ENCODE results near the gene TRAIP. TPM values are rescaled to one million over a fixed set of nuclear protein-coding genes. Genes with fewer than 3 reads are reported as not detected.
"Not testable (repeated sequence)": the region's sequence is repeated elsewhere in the genome, so short reads cannot be mapped to it uniquely, and the experiment has no call there.

Gene TRAIP
- total RNA-seq, 2 donors from 2014 or later, result 14.0 to 44.0 TPM

GRCh38 chr3:49786357-49787181 lies 69.8 kb downstream of the TRAIP start, which contains the start of gene IP6K1:
TSS of gene IP6K1 (minus strand) at chr3:49786542. CDS start at chr3:49748040, 38,502 bp downstream.
- peak within 1 kb of the TSS; percentile 95 for H3K4me3 Mint-ChIP-seq
- peaks cover 5 to 7% of the 10 kb centered on the region in 2 donors for H3K27me3 Mint-ChIP-seq
- H3K9me3 Mint-ChIP-seq, result no peaks in the 10 kb centered on the region
- peaks cover 19 to 25% of the 10 kb centered on the region in 2 donors for H3K4me1 Mint-ChIP-seq (ENCODE audit: low read depth in 2 of 2)
- DNase-seq (ENCODE audit: low spot score) (peak; percentile 100), ATAC-seq (peak; percentile 100)
- H3K36me3 Mint-ChIP-seq, result no peaks in the 10 kb centered on the region
- peak within 1 kb of the TSS; percentile 83 to 95 for H3K27ac Mint-ChIP-seq

GRCh38 chr3:49785565-49786356 lies 70.6 kb downstream of the TRAIP start:
- no peaks in the 10 kb centered on the region for H3K36me3 Mint-ChIP-seq
- no peak for DNase-seq (ENCODE audit: low spot score)

GRCh38 chr3:49782277-49782676 lies 74.1 kb downstream of the TRAIP start:
- not testable (repeated sequence) for ATAC-seq; DNase-seq (ENCODE audit: low spot score); H3K27ac Mint-ChIP-seq; H3K27me3 Mint-ChIP-seq; H3K4me3 Mint-ChIP-seq; H3K36me3 Mint-ChIP-seq; H3K9me3 Mint-ChIP-seq
- peaks cover 33 to 34% of the 10 kb centered on the region in 2 donors for H3K4me1 Mint-ChIP-seq (ENCODE audit: low read depth in 2 of 2)

More at GRCh38 chr3:49785565-49786356, 70.6 kb downstream of the TRAIP start:
- peaks cover 23 to 30% of the 10 kb centered on the region in 2 donors for H3K4me1 Mint-ChIP-seq (ENCODE audit: low read depth in 2 of 2)
- H3K27ac Mint-ChIP-seq, result peak overlapping the region; percentile 71 to 93
- peaks cover 5 to 7% of the 10 kb centered on the region in 2 donors for H3K27me3 Mint-ChIP-seq
- H3K9me3 Mint-ChIP-seq, result no peaks in the 10 kb centered on the region
- peak overlapping the region; percentile 95 for H3K4me3 Mint-ChIP-seq
- ATAC-seq, result peak; percentile 67 to 70

GRCh38 chr3:49781415-49782199 lies 74.8 kb downstream of the TRAIP start:
- Mint-ChIP-seq H3K27me3 (no peaks in the 10 kb centered on the region), H3K27ac (no peak overlapping the region), H3K36me3 (no peaks in the 10 kb centered on the region)

DNA sequence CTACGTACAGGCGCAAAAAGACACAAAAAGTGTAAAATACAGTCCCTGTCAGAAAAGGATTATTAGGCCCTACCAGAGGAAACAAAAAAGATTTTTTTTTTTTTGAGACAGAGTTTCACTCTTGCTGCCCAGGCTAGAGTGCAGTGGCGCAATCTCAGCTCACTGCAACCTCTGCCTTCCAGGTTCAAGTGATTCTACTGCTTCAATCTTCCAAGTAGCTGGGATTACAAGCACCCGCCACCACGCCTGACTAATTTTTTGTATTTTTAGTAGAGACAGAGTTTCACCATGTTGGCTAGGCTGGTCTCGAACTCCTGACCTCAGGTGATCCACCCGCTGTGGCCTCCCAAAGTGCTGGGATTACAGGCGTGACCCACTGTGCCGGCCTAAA lies 75.4 kb downstream of the TRAIP start:
- not testable (repeated sequence) for DNase-seq (ENCODE audit: low spot score); H3K4me3 Mint-ChIP-seq; H3K27me3 Mint-ChIP-seq; ATAC-seq; H3K9me3 Mint-ChIP-seq; H3K36me3 Mint-ChIP-seq
- peaks cover 26 to 27% of the 10 kb centered on the region in 2 donors for H3K4me1 Mint-ChIP-seq (ENCODE audit: low read depth in 2 of 2)
- H3K27ac Mint-ChIP-seq, result peak overlapping the region in 1 of 2 donors; percentile 27

More at GRCh38 chr3:49781415-49782199, 74.8 kb downstream of the TRAIP start:
- no peak for DNase-seq (ENCODE audit: low spot score)
- Mint-ChIP-seq H3K9me3 (no peaks in the 10 kb centered on the region), H3K4me1 (ENCODE audit: low read depth in 2 of 2) (peaks cover 27 to 28% of the 10 kb centered on the region in 2 donors), H3K4me3 (no peak overlapping the region)
- ATAC-seq, result no peak

DNA sequence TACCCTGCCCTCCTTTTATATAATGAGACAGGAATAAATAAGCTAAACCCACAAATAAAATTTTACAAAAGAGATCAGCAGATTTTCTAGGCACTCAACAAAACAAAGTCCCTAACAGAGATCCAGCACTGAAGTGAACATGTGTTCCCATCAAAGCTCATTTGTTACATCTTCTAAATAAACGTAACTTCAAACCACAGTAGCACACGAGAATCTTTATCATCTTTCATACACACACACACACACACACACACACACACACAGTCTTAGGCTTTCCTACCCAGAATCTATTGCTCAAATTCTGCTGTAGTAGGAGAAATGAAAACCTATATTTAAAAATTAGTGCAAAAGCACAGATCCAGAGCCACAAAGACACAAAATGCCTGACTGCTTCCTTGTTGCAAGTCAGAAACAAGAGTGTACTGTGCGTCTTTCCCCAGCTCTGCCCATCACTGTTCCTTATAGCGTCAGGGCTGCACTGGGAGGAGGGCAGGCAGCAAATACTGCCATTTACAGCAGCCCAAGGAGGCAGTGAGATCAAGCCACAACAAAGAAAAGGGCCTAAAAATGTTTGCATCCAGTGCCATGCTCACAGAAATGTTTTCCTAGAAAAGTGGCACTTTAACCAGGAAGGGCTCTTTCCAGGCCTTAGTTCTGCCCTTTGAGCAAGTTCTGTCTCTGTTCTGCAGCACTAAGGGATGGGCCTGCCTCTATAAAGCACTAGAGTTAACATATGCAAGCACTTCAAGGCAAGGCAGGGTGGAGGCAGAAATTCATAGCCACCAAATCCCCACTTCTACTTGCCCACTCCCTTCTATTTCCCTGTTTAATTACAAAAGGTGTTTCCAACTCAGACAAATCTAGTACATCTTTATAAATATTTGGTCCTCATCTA lies 76.0 kb downstream of the TRAIP start:
- no peaks in the 10 kb centered on the region for H3K27me3 Mint-ChIP-seq
- H3K36me3 Mint-ChIP-seq, result no peaks in the 10 kb centered on the region
- DNase-seq (ENCODE audit: low spot score), result no peak
- peak overlapping the region in 1 of 2 donors; percentile 27 for H3K27ac Mint-ChIP-seq
- H3K4me1 Mint-ChIP-seq (ENCODE audit: low read depth in 2 of 2), result peaks cover 23% of the 10 kb centered on the region in 2 donors
- H3K9me3 Mint-ChIP-seq, result no peaks in the 10 kb centered on the region
- ATAC-seq, result no peak
- no peak overlapping the region for H3K4me3 Mint-ChIP-seq

- H3K27ac Mint-ChIP-seq, result peak overlapping the region in 1 of 2 donors; percentile 15
- H3K27me3 Mint-ChIP-seq, result no peaks in the 10 kb centered on the region
- H3K4me1 Mint-ChIP-seq (ENCODE audit: low read depth in 2 of 2), result peaks cover 17 to 23% of the 10 kb centered on the region in 2 donors
- no peaks in the 10 kb centered on the region for H3K9me3 Mint-ChIP-seq
- ATAC-seq, result no peak
- no peak overlapping the region for H3K4me3 Mint-ChIP-seq
- no peak for DNase-seq (ENCODE audit: low spot score)
- H3K36me3 Mint-ChIP-seq, result no peaks in the 10 kb centered on the region
These were observed 76.8 kb downstream of the TRAIP start for GRCh38 chr3:49779358-49780079.

Other genes with a start within 250 kb of the TRAIP start
- 100 to 1,000 TPM; 134 to 235 TPM for gene APEH, start 182.2 kb downstream of the TRAIP start, total RNA-seq
- 1 to 10 TPM; 4.2 to 6.8 TPM for gene MST1, start 167.1 kb downstream of the TRAIP start, total RNA-seq
- 10 to 100 TPM; 45.6 to 67.9 TPM for gene RNF123, start 167.0 kb downstream of the TRAIP start, total RNA-seq
- gene AMIGO3, start 136.9 kb downstream of the TRAIP start, total RNA-seq, result 1 to 10 TPM; 1.0 to 2.0 TPM
- gene GMPPB, start 132.6 kb downstream of the TRAIP start, total RNA-seq, result 100 to 1,000 TPM in 1 of 2 donors, 10 to 100 TPM in 1; 83.5 to 110 TPM
- 10 to 100 TPM; 53.4 to 56.7 TPM for gene IP6K1, start 70.0 kb downstream of the TRAIP start, total RNA-seq
- gene CDHR4, start 56.7 kb downstream of the TRAIP start, total RNA-seq, result not detected
- under 1 TPM in 1 of 2 donors, not detected in 1; 0.64 TPM for gene INKA1, start 53.3 kb downstream of the TRAIP start, total RNA-seq
- gene UBA7, start 42.6 kb downstream of the TRAIP start, total RNA-seq, result 100 to 1,000 TPM in 1 of 2 donors, 10 to 100 TPM in 1; 89.5 to 105 TPM
- not detected for gene CAMKV, start 13.3 kb upstream of the TRAIP start, total RNA-seq
- gene MST1R, start 47.3 kb upstream of the TRAIP start, total RNA-seq, result 1 to 10 TPM in 1 of 2 donors, under 1 TPM in 1; 0.50 to 2.6 TPM
- 10 to 100 TPM; 11.3 to 18.7 TPM for gene MON1A, start 73.2 kb upstream of the TRAIP start, total RNA-seq
- 100 to 1,000 TPM in 1 of 2 donors, 10 to 100 TPM in 1; 96.6 to 149 TPM for gene RBM6, start 83.6 kb upstream of the TRAIP start, total RNA-seq
- 100 to 1,000 TPM; 198 to 270 TPM for gene RBM5, start 232.4 kb upstream of the TRAIP start, total RNA-seq